Colonic mucosa (tissue), 4 donors: ENCODE data around the gene GPR162. TPM values are rescaled to one million over a fixed set of nuclear protein-coding genes. Genes with fewer than 3 reads are reported as not detected.

Experiments used
- DNase-seq: peaks from one replicate; pipeline ENCODE4 v3.0.0-alpha.2; 2020
- H3K27ac ChIP-seq: fragments of 200-600 bp; one replicate; pipeline ENCODE4 v1.8.0; 2021
- H3K27me3 ChIP-seq: fragments of 200-600 bp; one replicate; pipeline ENCODE4 v1.8.0; 2021
- H3K36me3 ChIP-seq: fragments of 200-600 bp; one replicate; pipeline ENCODE4 v1.8.0; 2021
- H3K4me1 ChIP-seq: fragments of 200-600 bp; one replicate; pipeline ENCODE4 v1.8.0; 2021; ENCODE audit warnings: mild to moderate bottlenecking
- H3K4me3 ChIP-seq: fragments of 200-600 bp; one replicate; pipeline ENCODE4 v1.8.0; 2021
- H3K9ac ChIP-seq, 2 donors: one replicate each; pipeline ENCODE4 v1.7.0; 2013; ENCODE audit warnings: control low read depth in 2 of 2, low read depth in 2 of 2, low read length in 2 of 2
- H3K9me3 ChIP-seq: fragments of 200-600 bp; one replicate; pipeline ENCODE4 v1.8.0; 2021
- intact Hi-C: fragments of 100-400 bp; cut with DNase I; formaldehyde crosslinking; loops from one replicate; pipeline ENCODE4 v1.14.1; 2022
- total RNA-seq, 2 donors: library from RNA; stranded (reverse); fragmentation: NEBNext Ultra II Directional in 1 of 2; extraction: Animal tissue kit (Norgen Biotek cat#: 25700) in 1 of 2; gene quantifications; one replicate each; pipeline ENCODE4 v1.2.1, GENCODE V29; 2021
- TF ChIP-seq, protein P1 (sequence below): fragments of 200-600 bp; IDR thresholded peaks from one replicate; pipeline ENCODE4 v1.8.0; 2022; ENCODE audit warnings: antibody characterized with exemption, mild to moderate bottlenecking
- donor health status: healthy.
- donor health status: DM: no; HTN: no; CAD: no.
- donor health status: DM: no; HTN: no; CAD: no.

Gene GPR162
- total RNA-seq, 2 donors from 2014 or later: 1.9 to 2.7 TPM

DNA sequence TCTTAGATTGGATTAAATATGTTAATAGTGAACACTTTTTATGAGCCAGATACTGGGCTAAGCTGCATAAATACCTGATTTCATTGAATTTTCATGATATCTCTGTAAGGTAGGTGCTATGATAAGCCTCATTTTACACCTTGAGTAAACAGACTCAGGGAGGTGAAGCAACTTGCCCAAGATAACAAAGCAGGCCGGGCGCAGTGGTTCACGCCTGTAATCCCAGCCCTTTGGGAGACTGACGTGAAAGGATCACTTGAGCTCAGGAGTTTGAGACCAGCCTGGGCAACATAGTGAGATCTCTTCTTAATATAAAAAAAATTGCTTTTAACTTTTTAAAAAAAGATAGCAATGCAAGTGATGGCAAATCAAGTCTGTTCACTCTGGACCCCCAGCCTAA is 20.5 kb downstream of the GPR162 start:
- Histone ChIP-seq H3K4me3 (no peak overlapping the region), H3K9ac (no peak overlapping the region), H3K27ac (no peak overlapping the region), H3K27me3 (no peaks in the 10 kb centered on the region), H3K9me3 (no peaks in the 10 kb centered on the region), H3K36me3 (no peaks in the 10 kb centered on the region), H3K4me1 (no peaks in the 10 kb centered on the region)
- TF ChIP-seq, protein P1, sequence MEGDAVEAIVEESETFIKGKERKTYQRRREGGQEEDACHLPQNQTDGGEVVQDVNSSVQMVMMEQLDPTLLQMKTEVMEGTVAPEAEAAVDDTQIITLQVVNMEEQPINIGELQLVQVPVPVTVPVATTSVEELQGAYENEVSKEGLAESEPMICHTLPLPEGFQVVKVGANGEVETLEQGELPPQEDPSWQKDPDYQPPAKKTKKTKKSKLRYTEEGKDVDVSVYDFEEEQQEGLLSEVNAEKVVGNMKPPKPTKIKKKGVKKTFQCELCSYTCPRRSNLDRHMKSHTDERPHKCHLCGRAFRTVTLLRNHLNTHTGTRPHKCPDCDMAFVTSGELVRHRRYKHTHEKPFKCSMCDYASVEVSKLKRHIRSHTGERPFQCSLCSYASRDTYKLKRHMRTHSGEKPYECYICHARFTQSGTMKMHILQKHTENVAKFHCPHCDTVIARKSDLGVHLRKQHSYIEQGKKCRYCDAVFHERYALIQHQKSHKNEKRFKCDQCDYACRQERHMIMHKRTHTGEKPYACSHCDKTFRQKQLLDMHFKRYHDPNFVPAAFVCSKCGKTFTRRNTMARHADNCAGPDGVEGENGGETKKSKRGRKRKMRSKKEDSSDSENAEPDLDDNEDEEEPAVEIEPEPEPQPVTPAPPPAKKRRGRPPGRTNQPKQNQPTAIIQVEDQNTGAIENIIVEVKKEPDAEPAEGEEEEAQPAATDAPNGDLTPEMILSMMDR: no peak
- intact Hi-C loops: no loop called here
- no peak for DNase-seq

DNA sequence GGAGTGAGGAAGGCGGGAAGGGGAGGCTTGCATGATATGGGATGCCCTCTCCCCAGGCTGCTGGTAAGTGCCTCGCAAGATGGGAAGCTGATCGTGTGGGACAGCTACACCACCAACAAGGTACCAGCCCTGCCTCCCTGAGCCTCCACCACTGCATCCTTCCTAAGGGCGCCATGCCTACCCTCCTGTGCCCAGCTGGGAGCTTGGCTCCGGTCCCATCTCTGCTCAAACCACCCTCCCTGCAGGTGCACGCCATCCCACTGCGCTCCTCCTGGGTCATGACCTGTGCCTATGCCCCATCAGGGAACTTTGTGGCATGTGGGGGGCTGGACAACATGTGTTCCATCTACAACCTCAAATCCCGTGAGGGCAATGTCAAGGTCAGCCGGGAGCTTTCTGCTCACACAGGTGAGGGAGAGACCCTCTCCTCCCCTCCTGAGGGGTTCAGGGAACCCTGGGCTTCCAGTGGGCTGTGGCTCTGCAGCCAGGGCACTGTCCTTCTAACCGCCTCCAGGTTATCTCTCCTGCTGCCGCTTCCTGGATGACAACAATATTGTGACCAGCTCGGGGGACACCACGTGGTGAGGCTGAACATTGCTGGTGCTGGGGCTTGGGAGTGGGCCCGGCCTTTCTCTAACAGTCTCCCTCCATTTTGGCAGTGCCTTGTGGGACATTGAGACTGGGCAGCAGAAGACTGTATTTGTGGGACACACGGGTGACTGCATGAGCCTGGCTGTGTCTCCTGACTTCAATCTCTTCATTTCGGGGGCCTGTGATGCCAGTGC is 21.7 kb downstream of the GPR162 start:
- Histone ChIP-seq H3K27me3 (no peaks in the 10 kb centered on the region), H3K36me3 (no peaks in the 10 kb centered on the region), H3K9me3 (no peaks in the 10 kb centered on the region), H3K9ac (no peak overlapping the region), H3K4me1 (no peaks in the 10 kb centered on the region), H3K4me3 (no peak overlapping the region), H3K27ac (no peak overlapping the region)
- DNase-seq: no peak
- TF ChIP-seq, protein P1: no peak
- intact Hi-C loops: no loop called here

DNA sequence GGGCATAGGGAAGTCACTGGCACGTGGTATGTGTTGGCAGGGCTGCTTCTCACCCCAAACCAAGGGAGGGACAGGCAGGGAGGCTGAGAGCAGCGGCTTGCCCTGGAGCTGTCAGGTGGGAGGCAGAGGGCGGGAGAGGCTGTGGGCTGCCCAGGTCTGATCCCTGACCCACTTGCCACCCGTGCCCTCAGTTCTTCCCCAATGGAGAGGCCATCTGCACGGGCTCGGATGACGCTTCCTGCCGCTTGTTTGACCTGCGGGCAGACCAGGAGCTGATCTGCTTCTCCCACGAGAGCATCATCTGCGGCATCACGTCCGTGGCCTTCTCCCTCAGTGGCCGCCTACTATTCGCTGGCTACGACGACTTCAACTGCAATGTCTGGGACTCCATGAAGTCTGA is 23.8 kb downstream of the GPR162 start:
- Histone ChIP-seq H3K4me3 (no peak overlapping the region), H3K27ac (no peak overlapping the region), H3K36me3 (no peaks in the 10 kb centered on the region), H3K9me3 (no peaks in the 10 kb centered on the region), H3K27me3 (no peaks in the 10 kb centered on the region), H3K4me1 (peaks cover 3% of the 10 kb centered on the region), H3K9ac (no peak overlapping the region)
- TF ChIP-seq, protein P1: no peak
- DNase-seq: no peak
- intact Hi-C loops: no loop called here

DNA sequence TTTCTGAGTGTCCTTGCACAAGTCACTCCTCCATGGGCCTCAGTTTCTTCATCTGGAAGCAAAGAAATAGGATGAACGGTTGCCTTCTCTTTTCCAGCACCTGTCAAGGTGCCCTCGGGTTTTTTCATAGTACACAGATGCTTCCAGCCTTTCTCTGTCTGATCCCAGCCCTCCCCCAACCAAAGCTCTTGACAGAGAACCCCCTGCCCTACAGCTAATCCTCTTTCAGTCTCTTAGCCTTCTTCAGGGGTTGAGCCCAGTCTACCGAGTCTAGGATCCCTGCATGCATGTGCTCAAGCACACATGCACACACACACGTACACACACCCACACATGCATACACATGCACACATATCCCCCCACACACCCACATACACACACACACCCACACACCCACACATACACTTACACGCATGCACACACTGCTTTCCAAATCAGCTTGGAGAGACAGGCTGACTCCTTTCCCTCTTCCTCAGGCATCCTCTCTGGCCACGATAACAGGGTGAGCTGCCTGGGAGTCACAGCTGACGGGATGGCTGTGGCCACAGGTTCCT is 24.8 kb downstream of the GPR162 start:
- no peak overlapping the region for H3K4me3 ChIP-seq
- TF ChIP-seq, protein P1: no peak
- no peak overlapping the region for H3K9ac ChIP-seq
- H3K27me3 ChIP-seq: no peaks in the 10 kb centered on the region
- H3K27ac ChIP-seq: no peak overlapping the region
- peaks cover 3% of the 10 kb centered on the region for H3K4me1 ChIP-seq
- DNase-seq: no peak
- no peaks in the 10 kb centered on the region for H3K9me3 ChIP-seq
- intact Hi-C loops: no loop called here
- no peaks in the 10 kb centered on the region for H3K36me3 ChIP-seq

DNA sequence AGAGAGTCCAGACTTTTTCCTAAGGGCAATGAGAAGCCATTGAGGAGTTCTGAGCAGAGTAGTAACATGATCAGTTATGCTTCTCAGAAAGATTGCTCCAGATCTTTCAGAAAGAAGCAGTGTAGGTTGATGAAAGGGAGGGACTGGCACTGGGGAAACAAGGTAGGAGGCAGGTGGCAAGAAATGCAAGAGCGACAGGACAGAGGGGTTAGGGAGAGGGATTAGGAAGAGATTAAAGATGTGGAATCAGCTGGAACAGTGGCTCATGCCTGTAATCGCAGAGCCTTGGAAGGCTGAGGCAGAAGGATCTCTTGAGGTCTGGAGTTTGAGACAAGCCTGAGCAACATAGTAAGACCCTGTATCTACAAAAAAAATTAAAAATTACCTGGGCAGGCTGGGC is 26.1 kb downstream of the GPR162 start:
- intact Hi-C loops: no loop called here
- Histone ChIP-seq H3K4me1 (peaks cover 3% of the 10 kb centered on the region), H3K27ac (no peak overlapping the region), H3K4me3 (no peak overlapping the region), H3K9ac (no peak overlapping the region), H3K9me3 (no peaks in the 10 kb centered on the region), H3K36me3 (no peaks in the 10 kb centered on the region), H3K27me3 (no peaks in the 10 kb centered on the region)
- no peak for DNase-seq
- TF ChIP-seq, protein P1: no peak
